Mammary epithelial cell (primary cell): Measurements from ENCODE around the gene SMARCA2.

ENCODE experiments used
- EZH2 ChIP-seq: IDR thresholded peaks from 2 replicates; pipeline ENCODE4 v1.6.1; 2012; ENCODE audit warnings: low read length, inconsistent platforms, borderline replicate concordance
- TF ChIP-seq, protein P1 (sequence below), 2 donors: IDR thresholded peaks in 1 of 2; conservative IDR thresholded peaks in 1 of 2; 2 replicates each; pipeline ENCODE4 v1.5.1; 2011 to 2012; ENCODE audit warnings: inconsistent platforms in 2 of 2, low read length in 2 of 2, mild to moderate bottlenecking in 2 of 2, control low read depth in 1 of 2, low read depth in 1 of 2; ENCODE audit not compliant: insufficient read depth in 1 of 2; ENCODE audit errors: extremely low read depth in 1 of 2

DNA sequence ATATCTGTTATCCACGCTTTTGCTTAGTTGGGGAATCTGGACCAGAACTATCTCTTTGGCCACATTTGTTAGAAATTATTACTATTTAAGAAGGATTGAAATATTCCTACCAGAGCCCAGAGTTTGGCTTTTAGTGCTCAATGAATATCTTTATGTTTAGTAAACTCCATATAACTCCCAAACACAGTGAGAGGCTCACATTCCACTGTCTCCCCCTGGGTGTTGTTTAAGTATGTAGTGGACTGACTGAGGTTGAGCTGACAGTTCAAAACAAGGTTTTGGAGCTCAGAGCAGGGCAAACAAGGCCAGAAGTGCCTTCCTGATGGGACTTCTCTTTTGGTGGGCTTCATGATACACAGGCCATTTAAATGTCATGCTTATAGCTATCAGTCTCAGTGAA is 216.0 kb downstream of the SMARCA2 start:
- TF ChIP-seq, protein P1, sequence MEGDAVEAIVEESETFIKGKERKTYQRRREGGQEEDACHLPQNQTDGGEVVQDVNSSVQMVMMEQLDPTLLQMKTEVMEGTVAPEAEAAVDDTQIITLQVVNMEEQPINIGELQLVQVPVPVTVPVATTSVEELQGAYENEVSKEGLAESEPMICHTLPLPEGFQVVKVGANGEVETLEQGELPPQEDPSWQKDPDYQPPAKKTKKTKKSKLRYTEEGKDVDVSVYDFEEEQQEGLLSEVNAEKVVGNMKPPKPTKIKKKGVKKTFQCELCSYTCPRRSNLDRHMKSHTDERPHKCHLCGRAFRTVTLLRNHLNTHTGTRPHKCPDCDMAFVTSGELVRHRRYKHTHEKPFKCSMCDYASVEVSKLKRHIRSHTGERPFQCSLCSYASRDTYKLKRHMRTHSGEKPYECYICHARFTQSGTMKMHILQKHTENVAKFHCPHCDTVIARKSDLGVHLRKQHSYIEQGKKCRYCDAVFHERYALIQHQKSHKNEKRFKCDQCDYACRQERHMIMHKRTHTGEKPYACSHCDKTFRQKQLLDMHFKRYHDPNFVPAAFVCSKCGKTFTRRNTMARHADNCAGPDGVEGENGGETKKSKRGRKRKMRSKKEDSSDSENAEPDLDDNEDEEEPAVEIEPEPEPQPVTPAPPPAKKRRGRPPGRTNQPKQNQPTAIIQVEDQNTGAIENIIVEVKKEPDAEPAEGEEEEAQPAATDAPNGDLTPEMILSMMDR (conservative IDR thresholded peaks at IDR 0.05 in 1 of 2, IDR thresholded peaks at IDR 0.05 in 1 of 2; ENCODE audit: extremely low read depth in 1 of 2, insufficient read depth in 1 of 2, low read depth in 1 of 2, low read length in 2 of 2) = no peak
- TF ChIP-seq EZH2 = no peak
